BJ (cell line): ENCODE results near the gene SMARCA2. TPM values are rescaled to one million over a fixed set of nuclear protein-coding genes. Genes with fewer than 3 reads are reported as not detected.

Experiments
- CTCF ChIA-PET: fragments of 350-600 bp; formaldehyde crosslinking; extraction: SDS; loops from one replicate; lab custom pipeline; 2021; ENCODE audit warnings: antibody characterized with exemption, inconsistent platforms; lab: Yijun Ruan, JAX
- POLR2A ChIA-PET: fragments of 300-600 bp; sonication (Branson Sonifier 250); formaldehyde crosslinking; extraction: SDS; loops from one replicate; lab custom pipeline; 2021; ENCODE audit warnings: antibody characterized with exemption; lab: Charles Lee
- DNase-seq: peaks from one replicate; pipeline ENCODE4 v3.0.0-alpha.2; 2011; ENCODE audit warnings: low read depth
- H3K27me3 ChIP-seq: 2 replicates; pipeline ENCODE4 v1.6.0; 2011; ENCODE audit warnings: low read length; ENCODE audit not compliant: control insufficient read depth, insufficient read depth
- H3K36me3 ChIP-seq: 2 replicates; pipeline ENCODE4 v1.5.1; 2011; ENCODE audit warnings: low read length; ENCODE audit not compliant: control insufficient read depth, insufficient read depth
- H3K4me3 ChIP-seq: 2 replicates; pipeline ENCODE4 v1.5.1; 2011; ENCODE audit warnings: low read depth, mild to moderate bottlenecking, control low read depth, low read length
- polyA plus RNA-seq: library from polyadenylated mRNA; depleted of rRNA; stranded (reverse); fragments of >200 nt; gene quantifications from 2 replicates; pipeline ENCODE4 v1.2.3, GENCODE V29; 2011
- TF ChIP-seq, protein P1 (sequence below): IDR thresholded peaks from 2 replicates; pipeline ENCODE4 v1.5.1; 2011; ENCODE audit warnings: low read depth, mild to moderate bottlenecking, control low read depth, inconsistent platforms, low read length, moderate library complexity; ENCODE audit not compliant: insufficient read depth

The SMARCA2 gene
- polyA plus RNA-seq, 1 experiment, result 67.4 TPM

DNA sequence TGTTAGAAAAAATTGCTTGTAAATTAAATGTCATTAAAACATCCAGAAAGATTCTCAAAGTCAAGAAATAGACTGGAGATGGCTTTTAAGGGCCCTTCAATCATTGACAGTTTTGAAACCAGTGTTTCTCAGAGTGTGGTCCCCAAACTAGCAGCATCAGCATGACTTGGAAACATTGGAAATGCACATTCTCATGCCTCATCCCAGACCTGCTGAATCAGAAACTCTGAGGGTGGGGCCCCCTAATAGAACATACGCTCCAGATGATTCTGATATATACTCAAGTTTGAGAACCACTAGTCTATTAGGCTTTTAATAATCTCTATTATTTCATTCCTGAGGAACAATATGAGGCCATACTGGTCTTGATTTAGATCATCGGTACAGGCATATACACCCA lies 181.6 kb downstream of the SMARCA2 start:
- POLR2A ChIA-PET, result no interaction called here
- CTCF ChIA-PET, result no interaction called here
- H3K36me3 ChIP-seq, result peaks cover 2% of the 10 kb centered on the region; the same call in 1 of the 2 replicates
- TF ChIP-seq, protein P1, sequence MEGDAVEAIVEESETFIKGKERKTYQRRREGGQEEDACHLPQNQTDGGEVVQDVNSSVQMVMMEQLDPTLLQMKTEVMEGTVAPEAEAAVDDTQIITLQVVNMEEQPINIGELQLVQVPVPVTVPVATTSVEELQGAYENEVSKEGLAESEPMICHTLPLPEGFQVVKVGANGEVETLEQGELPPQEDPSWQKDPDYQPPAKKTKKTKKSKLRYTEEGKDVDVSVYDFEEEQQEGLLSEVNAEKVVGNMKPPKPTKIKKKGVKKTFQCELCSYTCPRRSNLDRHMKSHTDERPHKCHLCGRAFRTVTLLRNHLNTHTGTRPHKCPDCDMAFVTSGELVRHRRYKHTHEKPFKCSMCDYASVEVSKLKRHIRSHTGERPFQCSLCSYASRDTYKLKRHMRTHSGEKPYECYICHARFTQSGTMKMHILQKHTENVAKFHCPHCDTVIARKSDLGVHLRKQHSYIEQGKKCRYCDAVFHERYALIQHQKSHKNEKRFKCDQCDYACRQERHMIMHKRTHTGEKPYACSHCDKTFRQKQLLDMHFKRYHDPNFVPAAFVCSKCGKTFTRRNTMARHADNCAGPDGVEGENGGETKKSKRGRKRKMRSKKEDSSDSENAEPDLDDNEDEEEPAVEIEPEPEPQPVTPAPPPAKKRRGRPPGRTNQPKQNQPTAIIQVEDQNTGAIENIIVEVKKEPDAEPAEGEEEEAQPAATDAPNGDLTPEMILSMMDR, result no peak
- no peaks in the 10 kb centered on the region for H3K27me3 ChIP-seq
- H3K4me3 ChIP-seq, result no peak overlapping the region
- DNase-seq, result no peak

DNA sequence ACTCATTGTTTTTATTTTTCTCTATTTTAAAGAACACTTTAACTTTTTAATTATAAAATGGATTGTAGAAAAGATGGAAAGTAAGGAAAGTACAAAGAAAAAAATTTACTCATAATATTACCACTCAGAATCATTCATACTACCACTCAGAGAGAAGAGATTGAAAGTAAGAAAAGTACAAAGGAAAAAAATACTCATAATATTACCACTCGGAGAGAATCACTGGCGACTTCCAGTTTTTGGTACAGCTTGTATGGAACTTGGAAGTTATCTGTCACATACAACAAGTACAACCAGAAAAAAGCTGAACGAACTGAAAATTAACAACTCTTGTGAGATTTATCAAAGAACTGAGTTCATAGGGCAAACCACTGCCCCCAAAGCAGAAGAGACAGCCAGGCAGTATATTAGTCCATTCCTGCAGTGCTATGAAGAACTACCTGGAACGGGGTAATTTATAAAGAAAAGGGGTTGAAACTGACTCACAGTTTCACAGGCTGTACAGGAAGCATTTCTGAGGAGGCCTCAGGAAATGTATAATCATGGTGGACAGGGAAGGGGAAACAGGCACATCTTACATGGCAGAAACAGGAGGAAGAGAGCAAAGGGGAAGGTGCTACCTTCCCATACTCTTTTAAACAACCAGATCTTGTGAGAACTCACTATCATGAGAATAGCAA lies 183.9 kb downstream of the SMARCA2 start:
- no peak for DNase-seq
- POLR2A ChIA-PET, result no interaction called here
- CTCF ChIA-PET, result no interaction called here
- Histone ChIP-seq H3K4me3 (no peak overlapping the region), H3K36me3 (no peaks in the 10 kb centered on the region), H3K27me3 (no peaks in the 10 kb centered on the region)
- TF ChIP-seq, protein P1, result no peak

DNA sequence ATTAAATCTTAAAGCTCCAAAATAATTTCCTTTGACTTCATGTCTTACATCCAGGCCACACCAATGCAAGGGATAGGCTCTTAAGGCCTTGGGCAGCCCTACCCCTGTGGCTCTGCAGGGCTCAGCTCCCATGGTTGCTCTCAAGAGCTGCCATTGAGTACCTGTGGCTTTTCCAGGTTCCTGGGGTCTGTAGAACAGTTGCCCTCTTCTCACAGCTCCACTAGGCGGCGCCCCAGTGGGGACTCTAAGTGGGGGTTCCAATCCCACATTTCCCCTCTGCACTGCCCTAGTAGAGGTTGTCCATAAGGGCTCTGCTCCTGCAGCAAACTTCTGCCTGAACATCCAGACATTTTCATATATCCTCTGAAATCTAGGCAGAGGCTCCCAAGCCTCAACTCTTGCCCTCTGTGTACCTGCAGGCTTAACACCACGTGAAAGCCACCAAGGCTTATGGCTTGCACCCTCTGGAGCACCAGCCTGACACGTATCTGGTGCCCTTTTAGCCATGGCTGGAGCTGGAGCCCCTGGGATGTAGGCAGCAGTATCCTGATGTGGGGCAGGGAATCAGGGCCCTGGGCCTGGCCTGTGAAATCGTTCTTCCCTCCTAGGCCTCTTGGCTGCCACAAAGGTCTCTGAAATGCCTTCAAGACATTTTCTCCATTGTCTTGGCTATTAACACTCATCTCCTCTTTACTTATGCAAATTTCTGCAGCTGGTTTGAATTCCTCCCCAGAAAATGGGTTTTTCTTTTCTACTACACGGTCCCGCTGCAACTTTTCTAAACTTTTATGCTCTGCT lies 185.1 kb downstream of the SMARCA2 start:
- POLR2A ChIA-PET, result no interaction called here
- Histone ChIP-seq H3K27me3 (no peaks in the 10 kb centered on the region), H3K4me3 (no peak overlapping the region), H3K36me3 (no peaks in the 10 kb centered on the region)
- CTCF ChIA-PET, result no interaction called here
- TF ChIP-seq, protein P1, result no peak
- DNase-seq, result no peak

DNA sequence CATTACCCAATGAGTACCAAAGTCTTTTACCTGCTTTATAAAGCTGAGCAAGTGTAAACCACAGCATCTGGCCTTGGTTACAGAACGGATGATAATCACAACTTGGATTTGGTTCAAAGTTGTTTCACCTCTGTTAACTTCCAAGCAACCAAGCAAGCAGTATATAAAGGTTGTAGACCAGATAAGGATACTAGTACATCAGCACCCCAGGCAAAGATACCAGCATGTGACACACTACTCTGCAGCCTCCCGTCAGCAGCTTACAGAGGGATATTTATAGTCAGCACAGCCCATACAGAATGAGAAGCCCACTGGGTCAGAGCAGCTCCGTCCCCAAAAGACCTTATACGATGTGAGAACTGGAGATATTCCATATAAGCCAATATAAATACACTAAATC lies 193.3 kb downstream of the SMARCA2 start:
- no peak overlapping the region for H3K4me3 ChIP-seq
- ChIA-PET POLR2A (no interaction called here), CTCF (no interaction called here)
- H3K36me3 ChIP-seq, result no peaks in the 10 kb centered on the region
- no peak for DNase-seq
- no peaks in the 10 kb centered on the region for H3K27me3 ChIP-seq
- TF ChIP-seq, protein P1, result no peak

DNA sequence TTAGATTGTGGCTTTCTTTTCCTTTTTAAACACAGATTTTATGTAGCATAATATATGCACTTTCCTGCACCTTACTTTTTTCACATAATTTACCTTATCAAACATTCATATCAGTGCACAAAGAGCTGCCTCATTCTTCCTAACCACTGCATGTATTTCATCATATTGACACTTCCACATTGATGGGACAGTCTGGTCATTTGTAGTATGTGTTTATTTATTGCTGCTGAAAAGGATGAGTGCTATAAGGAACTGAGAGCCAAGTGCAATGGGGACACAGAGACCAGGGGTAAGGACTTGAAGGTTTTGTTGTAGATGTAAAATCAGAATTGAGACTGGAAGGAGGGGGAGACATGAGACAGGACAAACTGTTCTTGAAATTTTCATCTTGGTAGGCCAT lies 193.8 kb downstream of the SMARCA2 start:
- POLR2A ChIA-PET, result no interaction called here

More for the DNA sequence above, 193.8 kb downstream of the SMARCA2 start:
- Histone ChIP-seq H3K27me3 (no peaks in the 10 kb centered on the region), H3K4me3 (no peak overlapping the region), H3K36me3 (no peaks in the 10 kb centered on the region)
- no peak for DNase-seq
- TF ChIP-seq, protein P1, result no peak
- CTCF ChIA-PET, result interaction anchor here (0.6 kb wide), 1 partner anchor 134 kb away, joined by 4 read pairs; no protein-coding TSS in a partner anchor
